ENCODE results near the gene KRT3. TPM values are rescaled to one million over a fixed set of nuclear protein-coding genes. Genes with fewer than 3 reads are reported as not detected.
"Not testable (repeated sequence)": the region's sequence is repeated elsewhere in the genome, so short reads cannot be mapped to it uniquely, and the experiment has no call there.

The KRT3 gene
- total and polyA plus RNA-seq, 9 of the 15 experiments (the other 6 are each of a cell fraction or from before 2014, with no cell fraction given): not detected

DNA sequence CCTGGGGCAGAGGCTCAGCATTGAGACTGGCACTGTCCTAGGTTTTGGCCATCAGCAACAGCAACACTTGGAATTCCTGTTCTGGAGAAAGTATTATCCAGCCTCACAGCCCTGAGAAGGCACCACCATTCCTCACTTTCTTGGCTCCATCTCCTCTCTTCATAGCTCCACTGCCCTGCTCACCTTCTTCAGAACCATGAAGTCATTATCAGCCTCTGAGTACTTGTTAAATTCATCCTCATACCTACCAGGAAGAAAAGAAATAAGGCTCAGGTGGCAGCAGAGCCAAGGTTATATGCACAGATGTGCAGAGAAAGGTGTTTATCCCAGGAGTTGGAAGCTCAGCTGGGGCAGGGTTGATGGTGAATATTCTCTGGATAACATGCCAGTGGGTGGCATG is 44.1 kb downstream of the KRT3 start:
- TF ChIP-seq TBL1XR1 (IDR thresholded peaks at IDR 0.05; ENCODE audit: low read length in 2 of 2) (no peak), TEAD2 (tag; IDR thresholded peaks at IDR 0.05) (no peak), KAT2B (IDR thresholded peaks at IDR 0.05; ENCODE audit: low read depth, low read length) (no peak), CEBPB (tag; IDR thresholded peaks at IDR 0.05) (no peak), POLR2G (IDR thresholded peaks at IDR 0.05; ENCODE audit: low read depth, low read length) (no peak), NCOA6 (IDR thresholded peaks at IDR 0.05) (no peak), ZFPM2 (CRISPR knock-in tag; IDR thresholded peaks at IDR 0.05) (no peak), MTA1 (IDR thresholded peaks at IDR 0.05; ENCODE audit: borderline replicate concordance) (no peak)
- TF ChIP-seq, protein P1, sequence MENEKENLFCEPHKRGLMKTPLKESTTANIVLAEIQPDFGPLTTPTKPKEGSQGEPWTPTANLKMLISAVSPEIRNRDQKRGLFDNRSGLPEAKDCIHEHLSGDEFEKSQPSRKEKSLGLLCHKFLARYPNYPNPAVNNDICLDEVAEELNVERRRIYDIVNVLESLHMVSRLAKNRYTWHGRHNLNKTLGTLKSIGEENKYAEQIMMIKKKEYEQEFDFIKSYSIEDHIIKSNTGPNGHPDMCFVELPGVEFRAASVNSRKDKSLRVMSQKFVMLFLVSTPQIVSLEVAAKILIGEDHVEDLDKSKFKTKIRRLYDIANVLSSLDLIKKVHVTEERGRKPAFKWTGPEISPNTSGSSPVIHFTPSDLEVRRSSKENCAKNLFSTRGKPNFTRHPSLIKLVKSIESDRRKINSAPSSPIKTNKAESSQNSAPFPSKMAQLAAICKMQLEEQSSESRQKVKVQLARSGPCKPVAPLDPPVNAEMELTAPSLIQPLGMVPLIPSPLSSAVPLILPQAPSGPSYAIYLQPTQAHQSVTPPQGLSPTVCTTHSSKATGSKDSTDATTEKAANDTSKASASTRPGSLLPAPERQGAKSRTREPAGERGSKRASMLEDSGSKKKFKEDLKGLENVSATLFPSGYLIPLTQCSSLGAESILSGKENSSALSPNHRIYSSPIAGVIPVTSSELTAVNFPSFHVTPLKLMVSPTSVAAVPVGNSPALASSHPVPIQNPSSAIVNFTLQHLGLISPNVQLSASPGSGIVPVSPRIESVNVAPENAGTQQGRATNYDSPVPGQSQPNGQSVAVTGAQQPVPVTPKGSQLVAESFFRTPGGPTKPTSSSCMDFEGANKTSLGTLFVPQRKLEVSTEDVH (IDR thresholded peaks at IDR 0.05; ENCODE audit: low read depth, partially characterized antibody): no peak
- Histone ChIP-seq H3K4me1 (replicated peaks in 1 of 2; ENCODE audit: control insufficient read depth in 2 of 2, insufficient read depth in 2 of 2, low read length in 2 of 2) (no peaks in the 10 kb centered on the region), H3K79me2 (ENCODE audit: control insufficient read depth, insufficient read depth, low read length) (no peaks in the 10 kb centered on the region), H3K27ac (ENCODE audit: extremely low read depth, low read depth, low read length) (no peak overlapping the region), H3K9me3 (replicated peaks; ENCODE audit: control insufficient read depth, insufficient read depth, low read depth, low read length) (no peaks in the 10 kb centered on the region), H4K20me1 (replicated peaks; ENCODE audit: control insufficient read depth, insufficient read depth, low read length) (no peaks in the 10 kb centered on the region), H3K9me1 (ENCODE audit: control insufficient read depth, insufficient read depth, low read length) (no peaks in the 10 kb centered on the region), H2AFZ (ENCODE audit: low read depth, low read length) (no peak overlapping the region), H3K4me2 (ENCODE audit: insufficient read depth, low read length) (no peak overlapping the region), H3K4me3 (no peak overlapping the region), H3K36me3 (ENCODE audit: control insufficient read depth, insufficient read depth, low read length) (no peaks in the 10 kb centered on the region), H3K27me3 (ENCODE audit: control insufficient read depth in 2 of 2, insufficient read depth in 2 of 2, low read length in 2 of 2) (peaks cover 2 to 15% of the 10 kb centered on the region in 2 experiments; a peak in 3 of 5 replicates), H3K9ac (ENCODE audit: insufficient read depth in 1 of 2, low read depth in 2 of 2, low read length in 2 of 2) (no peak overlapping the region)
- POLR2A ChIA-PET: interaction anchor here (0.5 kb wide), 1 partner anchor 1134 kb away, joined by 3 read pairs; no protein-coding TSS in a partner anchor
- BruUV-seq (replicated peaks): no TSS peak
- in situ Hi-C loops (cut with MboI): no loop called here
- FAIRE-seq (no peak), DNase-seq (ENCODE audit: extremely low read depth in 1 of 4, low spot score in 3 of 4) (no peak), ATAC-seq (no peak)
- CTCF ChIA-PET (ENCODE audit: low intra/inter-chr PET ratio): no interaction called here
- intact Hi-C loops (cut with micrococcal nuclease): no loop called here

DNA sequence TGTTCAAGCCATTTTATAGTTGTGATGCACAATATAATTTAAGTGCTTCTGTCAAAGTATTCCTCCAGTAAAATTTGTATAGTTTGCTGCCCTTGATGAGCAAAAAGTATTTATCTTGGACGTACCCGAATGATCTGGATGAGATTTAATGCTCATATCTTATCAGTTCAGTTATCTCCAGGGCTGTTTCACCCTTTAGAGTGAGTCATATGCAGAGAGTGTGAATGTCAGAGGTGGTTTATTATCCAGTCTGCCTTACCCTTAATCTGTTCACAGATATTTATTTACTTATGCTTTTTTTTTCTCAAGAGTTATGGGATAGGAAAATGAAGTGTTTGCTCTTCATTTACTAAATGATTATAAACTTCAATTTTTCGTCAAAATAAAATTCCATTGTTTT is 45.4 kb downstream of the KRT3 start:
- CTCF ChIA-PET (ENCODE audit: low intra/inter-chr PET ratio); H3K4me1 ChIP-seq (replicated peaks in 1 of 2; ENCODE audit: control insufficient read depth in 2 of 2, insufficient read depth in 2 of 2, low read length in 2 of 2); H3K79me2 ChIP-seq (ENCODE audit: control insufficient read depth, insufficient read depth, low read length); H3K9me1 ChIP-seq (ENCODE audit: control insufficient read depth, insufficient read depth, low read length); H3K27ac ChIP-seq (ENCODE audit: extremely low read depth, low read depth, low read length); ATAC-seq; H3K4me3 ChIP-seq; H3K36me3 ChIP-seq (ENCODE audit: control insufficient read depth, insufficient read depth, low read length); BruUV-seq (replicated peaks); H3K4me2 ChIP-seq (ENCODE audit: insufficient read depth, low read length); H3K9me3 ChIP-seq (replicated peaks; ENCODE audit: control insufficient read depth, insufficient read depth, low read depth, low read length); H4K20me1 ChIP-seq (replicated peaks; ENCODE audit: control insufficient read depth, insufficient read depth, low read length); intact Hi-C loops (cut with micrococcal nuclease); FAIRE-seq; H2AFZ ChIP-seq (ENCODE audit: low read depth, low read length); in situ Hi-C loops (cut with MboI); DNase-seq (ENCODE audit: extremely low read depth in 1 of 4, low spot score in 3 of 4); H3K9ac ChIP-seq (ENCODE audit: insufficient read depth in 1 of 2, low read depth in 2 of 2, low read length in 2 of 2): not testable (repeated sequence)
- 2% methylated on average over 3 of the region's 3 CpGs for WGBS (ENCODE audit: insufficient coverage, low coverage, missing lambda C conversion rate)
- POLR2A ChIA-PET: interaction anchor here (1.3 kb wide), 1 partner anchor 13 kb away, joined by 4 read pairs; no protein-coding TSS in a partner anchor
- H3K27me3 ChIP-seq (ENCODE audit: control insufficient read depth in 2 of 2, insufficient read depth in 2 of 2, low read length in 2 of 2): peaks cover 2 to 21% of the 10 kb centered on the region in 2 experiments; a peak in 3 of 5 replicates
